Activated naive CD4-positive, alpha-beta T cell treated with anti-CD3 and anti-CD28 coated beads, Interleukin-2, amount 50 U/mL, for 24 hours (primary cell): Measurements from ENCODE around the gene MAEA.
"Not testable (repeated sequence)": the region's sequence is repeated elsewhere in the genome, so short reads cannot be mapped to it uniquely, and the experiment has no call there.

ENCODE experiments used
- H3K27ac Mint-ChIP-seq: one replicate; pipeline ENCODE4 v1.8.0; 2021; ENCODE audit warnings: mild to moderate bottlenecking, mixed read lengths
- H3K27me3 Mint-ChIP-seq: one replicate; pipeline ENCODE4 v1.8.0; 2021; ENCODE audit warnings: mixed read lengths
- H3K36me3 Mint-ChIP-seq: one replicate; pipeline ENCODE4 v1.8.0; 2021; ENCODE audit warnings: mixed read lengths
- H3K4me1 Mint-ChIP-seq: one replicate; pipeline ENCODE4 v1.8.0; 2021; ENCODE audit warnings: mixed read lengths
- H3K4me3 Mint-ChIP-seq: one replicate; pipeline ENCODE4 v1.8.0; 2021; ENCODE audit warnings: mild to moderate bottlenecking, mixed read lengths
- H3K9me3 Mint-ChIP-seq: one replicate; pipeline ENCODE4 v1.8.0; 2021; ENCODE audit warnings: mixed read lengths

Gene MAEA

GRCh38 chr4:1328267-1329155 is 38.8 kb downstream of the MAEA start:
- no peaks in the 10 kb centered on the region for H3K27me3 Mint-ChIP-seq
- no peak overlapping the region for H3K27ac Mint-ChIP-seq
- no peak overlapping the region for H3K4me3 Mint-ChIP-seq
- H3K9me3 Mint-ChIP-seq: no peaks in the 10 kb centered on the region
- H3K4me1 Mint-ChIP-seq: peaks cover 28% of the 10 kb centered on the region
- H3K36me3 Mint-ChIP-seq: peaks cover 4% of the 10 kb centered on the region

DNA sequence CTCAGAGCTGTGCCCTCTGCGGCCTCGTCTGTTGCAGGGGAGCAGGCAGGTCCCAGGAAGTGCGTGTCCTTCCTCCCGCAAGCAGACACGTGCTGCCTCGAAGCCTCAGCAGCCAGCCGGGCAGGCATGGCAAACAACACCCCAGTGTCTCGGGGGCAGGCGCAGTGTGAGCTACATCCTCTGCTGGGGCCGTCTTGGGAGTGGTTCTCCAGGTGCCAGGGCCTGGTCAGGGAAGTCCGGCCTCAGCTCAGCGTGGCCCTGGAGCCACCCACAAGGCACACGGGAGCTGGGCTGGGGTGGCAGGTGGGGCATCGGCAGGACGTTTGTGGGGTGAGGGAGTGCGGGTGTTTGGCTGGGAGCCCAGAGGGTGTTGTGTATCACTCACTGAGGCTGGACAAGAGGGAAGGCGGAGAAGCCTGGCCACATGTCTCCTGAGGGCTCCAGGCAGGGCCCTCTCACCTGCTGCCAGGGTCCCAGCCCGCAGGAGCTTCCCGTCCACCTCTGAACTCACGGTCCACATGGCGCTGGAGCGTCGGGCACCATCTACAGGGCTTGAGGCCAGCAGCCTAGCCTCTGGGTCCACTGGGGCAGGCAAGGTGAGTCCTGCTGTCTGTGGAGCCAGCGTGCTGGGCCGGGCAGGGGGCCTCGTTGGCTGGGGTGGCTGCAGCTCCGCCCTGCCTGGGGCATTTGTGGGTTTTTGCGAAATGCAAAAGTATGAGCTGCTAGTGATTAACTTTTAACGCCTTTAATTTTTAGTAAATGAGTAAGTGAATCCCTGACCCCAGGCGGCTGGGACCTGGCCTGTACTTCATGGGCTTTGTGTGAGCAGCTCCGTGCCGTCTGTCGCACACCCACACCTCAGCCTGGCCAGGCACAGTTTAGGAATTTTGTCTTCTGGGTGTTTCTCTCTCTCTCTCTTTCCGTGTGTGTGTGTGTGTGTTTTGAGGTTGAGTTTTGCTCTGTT is 40.0 kb downstream of the MAEA start:
- H3K4me1 Mint-ChIP-seq: peaks cover 28% of the 10 kb centered on the region
- peak overlapping the region; percentile 62 for H3K27ac Mint-ChIP-seq
- no peaks in the 10 kb centered on the region for H3K27me3 Mint-ChIP-seq
- no peak overlapping the region for H3K4me3 Mint-ChIP-seq
- no peaks in the 10 kb centered on the region for H3K9me3 Mint-ChIP-seq
- H3K36me3 Mint-ChIP-seq: peaks cover 4% of the 10 kb centered on the region

- Mint-ChIP-seq H3K36me3 (peaks cover 9% of the 10 kb centered on the region), H3K4me1 (peaks cover 33% of the 10 kb centered on the region), H3K9me3 (no peaks in the 10 kb centered on the region), H3K27ac (peak overlapping the region; percentile 24), H3K4me3 (peak overlapping the region; percentile 67), H3K27me3 (no peaks in the 10 kb centered on the region)
Measured at GRCh38 chr4:1330761-1331590, 41.3 kb downstream of the MAEA start.

DNA sequence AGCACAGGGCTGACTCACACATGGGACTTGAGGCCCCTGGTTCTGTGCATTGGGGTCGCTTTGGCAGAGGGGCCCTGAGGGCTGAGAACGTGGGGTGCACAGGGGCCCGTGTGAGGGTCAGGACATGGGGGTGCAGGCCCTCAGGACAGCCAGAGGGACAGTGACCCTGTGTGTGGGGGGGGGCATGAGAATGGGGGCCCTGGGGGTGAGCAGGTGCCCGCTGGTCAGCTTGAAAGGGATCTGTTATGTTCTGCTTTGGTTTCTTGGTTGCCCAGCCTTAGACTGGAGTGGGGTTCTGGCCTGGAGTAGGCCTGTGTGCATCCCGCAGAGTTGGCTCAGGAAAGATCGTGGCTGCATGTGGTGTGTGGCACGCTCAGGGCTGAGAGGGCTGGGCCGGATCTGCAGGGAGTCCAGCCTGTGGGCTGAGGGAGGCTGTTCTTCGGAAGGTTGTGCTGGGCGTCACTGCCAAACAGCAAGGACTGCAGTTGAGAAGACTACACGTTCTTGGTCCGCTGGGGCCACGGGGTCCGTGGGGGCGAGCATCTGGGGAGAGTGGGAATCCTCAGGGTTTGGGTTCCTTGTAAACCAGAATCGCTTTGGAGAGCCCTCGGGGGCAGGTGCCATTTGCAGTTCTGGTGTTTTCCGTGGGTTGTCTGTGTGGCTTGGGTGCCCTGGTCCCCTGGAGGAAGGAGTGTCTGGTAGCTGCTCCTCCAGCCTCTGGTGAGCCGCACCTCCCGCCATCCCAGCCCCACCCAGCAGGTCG is 42.1 kb downstream of the MAEA start:
- Mint-ChIP-seq H3K4me1 (peaks cover 38% of the 10 kb centered on the region), H3K36me3 (peaks cover 13% of the 10 kb centered on the region), H3K9me3 (no peaks in the 10 kb centered on the region), H3K4me3 (no peak overlapping the region), H3K27ac (no peak overlapping the region), H3K27me3 (no peaks in the 10 kb centered on the region)

DNA sequence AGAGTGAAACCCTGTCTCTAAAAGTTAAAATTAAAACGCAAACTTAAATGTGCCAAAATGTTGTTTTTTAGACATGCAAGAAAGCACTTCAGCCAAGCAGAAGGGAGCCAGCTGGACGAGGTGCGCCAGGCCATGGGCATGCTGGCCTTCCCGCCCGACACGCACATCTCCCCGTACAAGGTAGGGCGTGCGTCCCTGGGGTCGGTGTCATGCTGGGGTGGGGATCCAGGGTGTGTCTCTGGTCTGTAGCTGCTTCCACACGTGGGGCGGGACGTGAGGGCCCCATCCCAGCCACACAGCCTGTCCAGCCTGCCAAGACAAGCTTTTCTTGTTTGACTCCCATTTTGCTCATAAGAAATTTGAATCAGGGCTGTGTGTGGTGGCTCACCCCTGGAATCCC is 43.0 kb downstream of the MAEA start:
- Mint-ChIP-seq H3K36me3 (peaks cover 19% of the 10 kb centered on the region), H3K27me3 (no peaks in the 10 kb centered on the region), H3K27ac (no peak overlapping the region), H3K9me3 (no peaks in the 10 kb centered on the region), H3K4me1 (peaks cover 47% of the 10 kb centered on the region), H3K4me3 (no peak overlapping the region)

DNA sequence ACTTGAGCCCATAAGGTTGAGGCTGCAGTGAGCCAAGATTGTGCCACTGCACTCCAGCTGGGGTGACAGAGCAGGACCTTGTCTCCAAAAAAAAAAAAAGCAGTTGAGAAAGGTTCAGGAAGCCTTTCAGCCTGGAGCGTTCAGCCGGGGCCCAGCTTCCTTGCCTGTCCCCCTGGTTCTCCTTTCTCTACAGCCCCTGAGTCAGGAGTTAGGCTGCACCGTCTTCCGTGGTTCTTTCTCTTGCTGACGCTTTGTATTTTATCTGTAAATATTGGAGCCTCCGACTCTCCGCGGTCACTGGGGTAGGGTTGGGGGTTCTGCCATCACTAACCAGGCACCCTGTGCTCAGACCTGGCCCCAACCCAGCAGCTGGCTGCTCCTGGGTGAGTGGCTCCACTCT is 43.6 kb downstream of the MAEA start:
- Mint-ChIP-seq H3K4me3 (no peak overlapping the region), H3K9me3 (no peaks in the 10 kb centered on the region), H3K27ac (no peak overlapping the region), H3K4me1 (peaks cover 50% of the 10 kb centered on the region), H3K36me3 (peaks cover 22% of the 10 kb centered on the region), H3K27me3 (no peaks in the 10 kb centered on the region)

DNA sequence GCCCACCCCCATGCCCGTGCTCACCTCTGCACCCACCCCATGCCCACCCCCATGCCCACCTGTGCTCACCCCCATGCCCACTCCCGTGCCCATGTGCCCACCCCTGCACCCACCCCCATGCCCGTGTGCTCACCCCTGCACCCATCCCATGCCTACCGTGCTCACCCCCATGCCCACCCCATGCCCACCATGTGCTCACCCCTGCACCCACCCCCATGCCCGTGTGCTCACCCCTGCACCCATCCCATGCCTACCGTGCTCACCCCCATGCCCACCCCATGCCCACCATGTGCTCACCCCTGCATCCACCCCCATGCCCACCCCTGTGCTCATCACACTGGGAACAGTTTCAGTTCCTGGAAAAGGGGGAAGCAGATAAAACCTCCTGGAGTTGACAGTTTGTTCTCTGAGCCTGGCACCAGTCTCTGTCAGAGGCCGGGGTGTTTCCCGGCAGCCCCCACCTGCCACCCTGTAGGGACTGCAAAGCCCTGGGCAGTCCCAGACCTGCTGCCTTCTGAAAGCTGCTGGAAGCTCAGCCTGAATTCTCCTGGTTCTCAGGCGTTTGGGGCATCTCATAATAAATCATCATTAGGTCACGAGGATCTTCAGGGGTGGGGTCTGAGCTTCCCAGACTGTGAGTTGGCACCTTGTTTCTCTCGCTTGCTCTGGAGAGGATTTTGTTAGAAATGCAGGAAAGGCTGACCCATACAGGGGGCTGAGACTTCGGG is 44.3 kb downstream of the MAEA start:
- H3K27ac Mint-ChIP-seq, H3K4me3 Mint-ChIP-seq, H3K9me3 Mint-ChIP-seq, H3K27me3 Mint-ChIP-seq: not testable (repeated sequence)
- Mint-ChIP-seq H3K36me3 (peaks cover 24% of the 10 kb centered on the region), H3K4me1 (peaks cover 48% of the 10 kb centered on the region)

DNA sequence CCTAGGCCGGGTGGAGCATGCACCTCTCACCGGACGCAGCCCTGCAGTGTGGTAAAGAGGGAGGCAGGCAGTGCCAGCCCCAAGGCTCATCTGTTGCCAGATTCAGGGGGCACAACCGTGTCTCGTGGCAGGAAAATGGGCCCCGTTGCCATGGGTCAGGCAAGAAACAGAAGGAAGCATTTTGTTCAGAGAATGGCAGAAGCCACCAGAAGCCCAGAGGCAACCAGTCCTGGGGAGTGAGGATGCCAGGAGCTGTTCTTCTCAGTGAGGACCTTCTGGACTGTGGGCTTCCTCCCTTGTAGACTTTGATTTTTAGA is 44.8 kb downstream of the MAEA start:
- Mint-ChIP-seq H3K27ac (no peak overlapping the region), H3K27me3 (no peaks in the 10 kb centered on the region), H3K9me3 (no peaks in the 10 kb centered on the region), H3K4me3 (no peak overlapping the region), H3K4me1 (peaks cover 43% of the 10 kb centered on the region), H3K36me3 (peaks cover 23% of the 10 kb centered on the region)

DNA sequence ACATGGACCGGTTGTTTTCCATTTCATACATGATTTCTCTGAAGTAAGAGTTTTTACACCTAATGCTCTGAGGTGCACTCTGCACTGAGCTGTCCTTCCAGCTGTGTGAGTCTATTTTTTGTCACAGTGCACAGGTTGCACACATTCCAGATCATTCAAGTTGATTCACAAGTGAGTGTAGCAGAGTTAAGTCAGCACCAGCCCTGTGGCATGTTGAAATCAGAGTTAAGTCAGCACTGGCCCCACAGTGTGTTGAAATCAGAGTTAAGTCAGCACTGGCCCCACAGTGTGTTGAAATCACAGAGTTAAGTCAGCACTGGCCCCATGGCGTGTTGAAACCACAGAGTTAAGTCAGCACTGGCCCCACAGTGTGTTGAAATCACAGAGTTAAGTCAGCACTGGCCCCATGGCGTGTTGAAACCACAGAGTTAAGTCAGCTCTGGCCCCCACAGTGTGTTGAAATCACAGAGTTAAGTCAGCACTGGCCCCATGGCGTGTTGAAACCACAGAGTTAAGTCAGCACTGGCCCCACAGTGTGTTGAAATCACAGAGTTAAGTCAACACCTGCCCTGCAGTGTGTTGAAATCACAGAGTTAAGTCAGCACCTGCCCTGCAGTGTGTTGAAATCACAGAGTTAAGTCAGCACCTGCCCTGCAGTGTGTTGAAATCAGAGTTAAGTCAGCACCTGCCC is 45.6 kb downstream of the MAEA start:
- H3K9me3 Mint-ChIP-seq, H3K27me3 Mint-ChIP-seq, H3K4me3 Mint-ChIP-seq, H3K27ac Mint-ChIP-seq: not testable (repeated sequence)
- Mint-ChIP-seq H3K4me1 (peaks cover 37% of the 10 kb centered on the region), H3K36me3 (peaks cover 22% of the 10 kb centered on the region)

DNA sequence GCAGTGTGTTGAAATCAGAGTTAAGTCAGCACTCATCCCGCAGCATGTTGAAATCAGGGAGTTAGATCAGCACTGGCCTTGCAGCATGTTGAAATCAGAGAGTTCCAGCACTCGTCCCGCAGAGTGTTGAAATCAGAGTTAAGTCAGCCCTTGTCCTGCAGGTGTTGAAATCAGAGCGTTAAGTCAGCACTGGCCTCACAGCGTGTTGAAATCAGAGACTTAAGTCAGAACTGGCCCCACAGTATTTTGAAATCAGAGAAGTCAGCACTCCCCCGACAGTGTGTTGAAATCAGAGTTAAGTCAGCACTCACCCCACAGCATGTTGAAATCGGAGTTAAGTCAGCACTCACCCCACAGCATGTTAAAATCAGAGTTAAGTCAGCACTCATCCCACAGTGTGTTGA is 46.4 kb downstream of the MAEA start:
- Mint-ChIP-seq H3K36me3 (peaks cover 22% of the 10 kb centered on the region), H3K9me3 (no peaks in the 10 kb centered on the region), H3K27ac (no peak overlapping the region), H3K27me3 (no peaks in the 10 kb centered on the region), H3K4me3 (no peak overlapping the region), H3K4me1 (peaks cover 30% of the 10 kb centered on the region)

GRCh38 chr4:1337376-1337831 is 47.7 kb downstream of the MAEA start:
- Mint-ChIP-seq H3K9me3 (no peaks in the 10 kb centered on the region), H3K4me1 (peaks cover 29% of the 10 kb centered on the region), H3K4me3 (peak overlapping the region; percentile 44), H3K27ac (peak overlapping the region; percentile 83), H3K36me3 (peaks cover 23% of the 10 kb centered on the region), H3K27me3 (no peaks in the 10 kb centered on the region)

DNA sequence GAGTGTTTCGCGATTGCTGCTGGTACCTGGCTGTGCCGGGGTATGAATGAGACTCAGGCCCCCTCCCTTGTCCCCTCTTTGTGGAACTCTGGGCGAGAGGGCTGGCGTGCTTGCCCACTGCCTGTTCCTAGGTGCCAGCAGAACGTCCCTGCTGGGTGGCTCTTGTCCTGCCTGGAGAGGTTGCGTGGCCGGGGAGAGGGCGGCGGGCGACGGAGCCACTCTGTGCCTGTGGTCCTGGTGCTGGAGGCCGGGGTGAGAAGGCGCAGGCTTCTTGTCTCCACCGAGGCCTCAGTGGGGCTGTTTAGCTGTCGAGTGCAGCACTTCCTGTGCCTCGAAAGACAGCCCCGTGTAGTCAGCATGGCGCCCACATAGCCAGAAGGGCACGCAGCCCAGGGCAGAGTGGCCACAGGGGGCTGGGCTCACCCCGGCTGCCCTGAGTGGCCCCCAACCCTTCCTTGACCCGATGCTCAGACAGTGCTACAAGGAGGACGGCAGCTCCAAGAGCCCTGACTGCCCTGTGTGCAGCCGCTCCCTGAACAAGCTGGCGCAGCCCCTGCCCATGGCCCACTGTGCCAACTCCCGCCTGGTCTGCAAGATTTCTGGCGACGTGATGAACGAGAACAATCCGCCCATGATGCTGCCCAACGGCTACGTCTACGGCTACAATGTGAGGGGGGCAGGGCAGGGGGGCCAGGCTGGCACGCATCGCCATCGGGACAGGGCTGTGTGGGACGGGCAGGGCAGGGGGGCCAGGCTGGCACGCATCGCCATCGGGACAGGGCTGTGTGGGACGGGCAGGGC is 48.5 kb downstream of the MAEA start:
- no peaks in the 10 kb centered on the region for H3K27me3 Mint-ChIP-seq
- peaks cover 23% of the 10 kb centered on the region for H3K36me3 Mint-ChIP-seq
- H3K27ac Mint-ChIP-seq: peak overlapping the region; percentile 83
- H3K4me3 Mint-ChIP-seq: peak overlapping the region; percentile 44
- no peaks in the 10 kb centered on the region for H3K9me3 Mint-ChIP-seq
- peaks cover 32% of the 10 kb centered on the region for H3K4me1 Mint-ChIP-seq

- no peaks in the 10 kb centered on the region for H3K27me3 Mint-ChIP-seq
- H3K36me3 Mint-ChIP-seq: peaks cover 23% of the 10 kb centered on the region
- H3K9me3 Mint-ChIP-seq: no peaks in the 10 kb centered on the region
- peak overlapping the region; percentile 11 for H3K27ac Mint-ChIP-seq
- no peak overlapping the region for H3K4me3 Mint-ChIP-seq
- peaks cover 32% of the 10 kb centered on the region for H3K4me1 Mint-ChIP-seq
Measured at GRCh38 chr4:1338752-1339414, 49.2 kb downstream of the MAEA start.
